Neural progenitor cell (in vitro differentiated cells): Measurements from ENCODE around the gene DNAJB12. TPM values are rescaled to one million over a fixed set of nuclear protein-coding genes. Genes with fewer than 3 reads are reported as not detected.
"Not testable (repeated sequence)": the region's sequence is repeated elsewhere in the genome, so short reads cannot be mapped to it uniquely, and the experiment has no call there.

ENCODE experiments used
- DNase-seq: peaks from one replicate; pipeline ENCODE4 v3.0.0-alpha.2; 2016; ENCODE audit warnings: low spot score
- H2AFZ ChIP-seq: fragments of 200-600 bp; sonication (generic); replicated peaks from 2 replicates; pipeline ENCODE4 v1.6.1; 2016; ENCODE audit warnings: antibody characterized with exemption
- H3F3A ChIP-seq: fragments of 200-600 bp; sonication (generic); 2 replicates; pipeline ENCODE4 v1.6.1; 2016; ENCODE audit warnings: antibody characterized with exemption, low read depth
- H3K27ac ChIP-seq: fragments of 200-600 bp; sonication (generic); 2 replicates; pipeline ENCODE4 v1.5.1; 2016; ENCODE audit warnings: mild to moderate bottlenecking
- H3K27me3 ChIP-seq: fragments of 200-600 bp; sonication (generic); 2 replicates; pipeline ENCODE4 v1.6.1; 2016; ENCODE audit warnings: mild to moderate bottlenecking, moderate library complexity
- H3K36me3 ChIP-seq: fragments of 200-600 bp; sonication (generic); 2 replicates; pipeline ENCODE4 v1.5.1; 2016
- H3K4me1 ChIP-seq: fragments of 200-600 bp; sonication (generic); 2 replicates; pipeline ENCODE4 v1.6.1; 2016; ENCODE audit warnings: mixed run types
- H3K4me2 ChIP-seq: fragments of 200-600 bp; sonication (generic); 2 replicates; pipeline ENCODE4 v1.6.1; 2016
- H3K4me3 ChIP-seq: fragments of 200-600 bp; sonication (generic); 2 replicates; pipeline ENCODE4 v1.5.1; 2016
- H3K79me2 ChIP-seq: fragments of 200-600 bp; sonication (generic); 2 replicates; pipeline ENCODE4 v1.6.1; 2016; ENCODE audit warnings: low read depth
- H3K9ac ChIP-seq: fragments of 200-600 bp; sonication (generic); 2 replicates; pipeline ENCODE4 v1.6.1; 2016
- H3K9me3 ChIP-seq: fragments of 200-600 bp; sonication (generic); 2 replicates; pipeline ENCODE4 v1.5.1; 2016; ENCODE audit warnings: low read depth
- H4K20me1 ChIP-seq: fragments of 200-600 bp; sonication (generic); 2 replicates; pipeline ENCODE4 v1.6.1; 2016; ENCODE audit warnings: low read depth
- H3K27ac Mint-ChIP-seq: 3 replicates; pipeline ENCODE4 v1.8.0; 2021; ENCODE audit warnings: mixed read lengths
- H3K27me3 Mint-ChIP-seq: 2 replicates; pipeline ENCODE4 v1.8.0; 2022; ENCODE audit warnings: low read depth, mild to moderate bottlenecking, inconsistent platforms, moderate library complexity, mixed read lengths; ENCODE audit not compliant: insufficient read depth
- H3K36me3 Mint-ChIP-seq: 3 replicates; pipeline ENCODE4 v1.8.0; 2021; ENCODE audit warnings: mixed read lengths
- H3K4me1 Mint-ChIP-seq: 3 replicates; pipeline ENCODE4 v1.8.0; 2021; ENCODE audit warnings: mixed read lengths
- H3K4me3 Mint-ChIP-seq: 3 replicates; pipeline ENCODE4 v1.8.0; 2021; ENCODE audit warnings: mild to moderate bottlenecking, moderate library complexity, mixed read lengths
- H3K9me3 Mint-ChIP-seq: 3 replicates; pipeline ENCODE4 v1.8.0; 2020; ENCODE audit warnings: mixed read lengths
- EZH2 ChIP-seq: fragments of 200-600 bp; sonication (generic); IDR thresholded peaks from 2 replicates; pipeline ENCODE4 v1.6.1; 2017; ENCODE audit warnings: antibody characterized with exemption, mild to moderate bottlenecking, moderate library complexity
- EZH2phosphoT487 ChIP-seq: fragments of 200-600 bp; sonication (generic); IDR thresholded peaks from 2 replicates; pipeline ENCODE4 v1.6.1; 2017; ENCODE audit warnings: antibody characterized with exemption
- total RNA-seq: library from RNA; depleted of rRNA; stranded (reverse); fragments of >200 nt; gene quantifications from 2 replicates; pipeline ENCODE4 v1.2.3, GENCODE V29; 2015; ENCODE audit warnings: low replicate concordance
- TF ChIP-seq, protein P1 (sequence below): fragments of 200-600 bp; sonication (generic); IDR thresholded peaks from 2 replicates; pipeline ENCODE4 v1.5.1; 2017; ENCODE audit warnings: antibody characterized with exemption, mild to moderate bottlenecking

DNAJB12 gene
- total RNA-seq, 1 donor from 2014 or later = 8.8 TPM

DNA sequence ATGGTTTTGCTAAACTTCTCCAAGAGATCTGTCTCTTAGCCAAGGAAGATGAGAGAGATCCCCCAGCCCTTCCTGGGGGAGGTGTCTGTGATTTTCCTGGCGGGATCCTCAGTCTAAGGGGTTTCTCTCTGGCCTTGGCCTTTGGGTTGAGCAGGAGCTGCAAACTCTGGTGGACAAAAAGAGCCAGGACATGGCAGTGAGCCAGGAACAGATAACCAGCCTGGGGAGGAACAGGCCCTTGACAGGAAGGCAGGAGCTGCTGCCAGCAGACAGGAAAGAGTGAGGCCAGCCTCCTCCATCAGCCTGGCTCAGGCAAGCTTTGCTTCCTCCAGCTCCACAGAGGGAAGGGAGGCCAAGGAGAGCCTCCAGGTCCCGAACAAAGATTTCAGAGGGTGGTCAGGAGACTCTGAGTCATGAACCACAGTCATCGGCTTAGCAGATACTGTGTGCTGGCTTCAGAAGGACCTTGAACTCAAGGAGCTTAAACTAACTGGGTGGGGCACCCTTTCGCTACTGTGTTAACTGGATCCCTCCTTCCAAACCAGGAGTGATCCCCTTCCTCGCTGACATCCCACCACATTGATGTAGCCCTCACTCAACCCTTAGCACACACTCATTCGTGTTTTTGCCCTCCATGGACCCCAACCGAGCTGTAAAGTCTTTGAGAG, 46.3 kb downstream of the DNAJB12 start:
- no peak for TF ChIP-seq EZH2
- TF ChIP-seq, protein P1, sequence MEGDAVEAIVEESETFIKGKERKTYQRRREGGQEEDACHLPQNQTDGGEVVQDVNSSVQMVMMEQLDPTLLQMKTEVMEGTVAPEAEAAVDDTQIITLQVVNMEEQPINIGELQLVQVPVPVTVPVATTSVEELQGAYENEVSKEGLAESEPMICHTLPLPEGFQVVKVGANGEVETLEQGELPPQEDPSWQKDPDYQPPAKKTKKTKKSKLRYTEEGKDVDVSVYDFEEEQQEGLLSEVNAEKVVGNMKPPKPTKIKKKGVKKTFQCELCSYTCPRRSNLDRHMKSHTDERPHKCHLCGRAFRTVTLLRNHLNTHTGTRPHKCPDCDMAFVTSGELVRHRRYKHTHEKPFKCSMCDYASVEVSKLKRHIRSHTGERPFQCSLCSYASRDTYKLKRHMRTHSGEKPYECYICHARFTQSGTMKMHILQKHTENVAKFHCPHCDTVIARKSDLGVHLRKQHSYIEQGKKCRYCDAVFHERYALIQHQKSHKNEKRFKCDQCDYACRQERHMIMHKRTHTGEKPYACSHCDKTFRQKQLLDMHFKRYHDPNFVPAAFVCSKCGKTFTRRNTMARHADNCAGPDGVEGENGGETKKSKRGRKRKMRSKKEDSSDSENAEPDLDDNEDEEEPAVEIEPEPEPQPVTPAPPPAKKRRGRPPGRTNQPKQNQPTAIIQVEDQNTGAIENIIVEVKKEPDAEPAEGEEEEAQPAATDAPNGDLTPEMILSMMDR = no peak
- TF ChIP-seq EZH2phosphoT487 = no peak
- Histone ChIP-seq H3F3A (no peaks in the 10 kb centered on the region), H3K4me1 (peaks cover 6% of the 10 kb centered on the region), H4K20me1 (no peaks in the 10 kb centered on the region), H3K27me3 (no peaks in the 10 kb centered on the region), H2AFZ (no peak overlapping the region), H3K4me3 (no peak overlapping the region), H3K9ac (no peak overlapping the region), H3K4me2 (no peak overlapping the region), H3K36me3 (no peaks in the 10 kb centered on the region), H3K27ac (no peak overlapping the region), H3K79me2 (no peaks in the 10 kb centered on the region), H3K9me3 (no peaks in the 10 kb centered on the region)
- no peaks in the 10 kb centered on the region for H3K36me3 Mint-ChIP-seq
- DNase-seq = no peak
- H3K27me3 Mint-ChIP-seq = peaks cover 7% of the 10 kb centered on the region
- H3K27ac Mint-ChIP-seq = no peak overlapping the region
- peaks cover 28% of the 10 kb centered on the region for H3K4me1 Mint-ChIP-seq
- H3K4me3 Mint-ChIP-seq = no peak overlapping the region
- H3K9me3 Mint-ChIP-seq = no peaks in the 10 kb centered on the region

DNA sequence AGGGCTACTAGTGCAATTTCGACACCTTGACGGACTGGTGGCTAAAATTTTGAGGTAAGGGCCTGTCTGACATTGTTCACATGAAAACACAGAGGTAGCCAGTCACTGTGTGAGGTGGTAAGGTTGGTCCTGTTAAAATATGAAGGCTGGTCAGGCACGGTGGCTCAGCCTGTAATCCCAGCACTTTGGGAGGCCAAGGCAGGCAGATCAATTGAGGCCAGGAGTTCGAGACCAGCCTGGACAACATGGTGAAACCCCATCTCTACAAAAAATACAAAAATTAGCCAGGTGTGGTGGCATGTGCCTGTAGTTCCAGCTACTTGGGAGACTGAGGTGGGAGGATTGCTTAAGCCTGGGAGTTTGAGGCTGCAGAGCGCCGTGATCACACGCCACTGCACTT, 47.0 kb downstream of the DNAJB12 start:
- H3K4me3 Mint-ChIP-seq, H3K27me3 ChIP-seq, DNase-seq, H3F3A ChIP-seq, H3K36me3 Mint-ChIP-seq, H3K4me2 ChIP-seq, H3K4me3 ChIP-seq, H3K36me3 ChIP-seq, H3K4me1 ChIP-seq, H3K27ac Mint-ChIP-seq, H3K9ac ChIP-seq, H3K27ac ChIP-seq, H3K9me3 ChIP-seq, H3K79me2 ChIP-seq, H2AFZ ChIP-seq, H4K20me1 ChIP-seq, H3K9me3 Mint-ChIP-seq: not testable (repeated sequence)
- H3K4me1 Mint-ChIP-seq = peaks cover 28% of the 10 kb centered on the region
- H3K27me3 Mint-ChIP-seq = peaks cover 10% of the 10 kb centered on the region

DNA sequence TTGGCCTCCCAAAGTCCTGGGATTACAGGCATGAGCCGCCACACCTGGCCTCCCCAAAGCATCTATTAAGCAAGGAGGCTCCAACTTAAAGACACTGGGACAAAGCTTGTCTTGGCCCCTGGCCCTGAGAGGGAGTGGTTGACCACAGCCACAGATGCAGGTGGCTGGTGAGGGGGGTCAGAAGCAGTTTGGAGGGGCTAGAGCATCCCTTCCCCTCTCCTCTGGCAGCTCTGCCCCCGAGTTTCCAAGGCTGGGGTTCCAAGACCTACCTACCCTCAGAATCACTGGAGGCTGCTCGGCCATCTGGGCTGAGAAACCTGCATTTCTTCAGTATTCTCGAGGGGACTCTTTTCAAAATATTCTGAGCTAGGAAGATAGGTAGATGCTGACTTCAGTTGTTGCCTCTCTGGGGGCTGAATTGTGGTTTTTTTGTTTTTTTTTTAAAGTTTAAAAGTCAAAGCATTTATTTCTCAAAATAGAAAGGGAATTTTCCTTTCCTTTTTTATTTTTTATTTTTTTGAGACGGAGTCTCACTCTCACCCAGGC, 48.4 kb downstream of the DNAJB12 start:
- Histone ChIP-seq H2AFZ (no peak overlapping the region), H3K79me2 (no peaks in the 10 kb centered on the region), H3F3A (no peaks in the 10 kb centered on the region), H3K9me3 (no peaks in the 10 kb centered on the region), H3K27ac (no peak overlapping the region), H3K9ac (no peak overlapping the region), H3K36me3 (no peaks in the 10 kb centered on the region), H3K4me2 (no peak overlapping the region), H3K27me3 (no peaks in the 10 kb centered on the region), H3K4me3 (no peak overlapping the region), H4K20me1 (no peaks in the 10 kb centered on the region), H3K4me1 (peaks cover 6% of the 10 kb centered on the region)
- peaks cover 8% of the 10 kb centered on the region for H3K27me3 Mint-ChIP-seq
- no peak for DNase-seq
- H3K36me3 Mint-ChIP-seq = peaks cover 2% of the 10 kb centered on the region
- H3K4me1 Mint-ChIP-seq = peaks cover 33% of the 10 kb centered on the region
- peak overlapping the region; percentile 83 for H3K27ac Mint-ChIP-seq
- H3K4me3 Mint-ChIP-seq = no peak overlapping the region
- TF ChIP-seq EZH2phosphoT487 = no peak
- TF ChIP-seq EZH2 = no peak
- TF ChIP-seq, protein P1 = no peak
- no peaks in the 10 kb centered on the region for H3K9me3 Mint-ChIP-seq

DNA sequence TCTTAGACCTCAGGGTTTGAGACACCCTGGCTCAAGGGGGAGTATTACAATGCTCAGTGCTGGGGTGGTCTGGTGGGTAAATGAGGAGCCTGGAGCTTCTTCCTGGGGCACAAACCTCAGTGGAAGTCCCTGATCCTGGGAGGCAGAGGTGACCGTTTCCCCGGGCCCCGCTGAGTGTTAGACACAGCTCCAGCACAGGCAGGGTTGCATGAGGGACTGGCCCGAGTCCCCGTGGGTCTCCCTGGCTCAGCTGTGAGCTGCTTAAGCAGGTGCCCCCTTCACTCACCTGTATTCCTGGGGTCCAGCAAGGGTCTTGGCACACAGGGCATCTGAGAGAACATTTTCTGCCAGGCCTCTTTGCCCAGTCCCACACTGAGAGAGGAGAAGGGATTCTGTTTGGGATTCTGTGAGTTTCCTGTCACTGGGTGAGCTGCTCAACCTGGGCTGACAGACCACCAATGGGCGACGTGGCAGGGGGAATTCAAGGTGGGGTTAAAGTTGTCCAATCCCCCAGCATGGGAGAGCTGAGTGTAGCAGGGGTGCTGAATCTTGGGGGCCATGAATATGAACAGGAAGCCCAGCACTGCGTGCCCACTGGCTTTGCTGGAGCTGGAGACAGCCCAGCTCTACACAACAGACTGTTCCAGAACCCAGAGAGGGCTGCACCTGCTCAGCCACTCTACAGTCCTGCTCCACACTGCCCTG, 51.1 kb downstream of the DNAJB12 start:
- no peak overlapping the region for H2AFZ ChIP-seq
- no peaks in the 10 kb centered on the region for H3K79me2 ChIP-seq
- H3K36me3 ChIP-seq = no peaks in the 10 kb centered on the region
- H3K4me2 ChIP-seq = no peak overlapping the region
- Mint-ChIP-seq H3K36me3 (peaks cover 2% of the 10 kb centered on the region), H3K4me1 (peaks cover 25% of the 10 kb centered on the region), H3K4me3 (peak overlapping the region; percentile 38), H3K27ac (peak overlapping the region; percentile 95), H3K9me3 (peaks cover 3% of the 10 kb centered on the region), H3K27me3 (peaks cover 14% of the 10 kb centered on the region)
- peaks cover 4% of the 10 kb centered on the region for H3K4me1 ChIP-seq
- no peak for DNase-seq
- no peaks in the 10 kb centered on the region for H3K27me3 ChIP-seq
- H4K20me1 ChIP-seq = no peaks in the 10 kb centered on the region
- no peak overlapping the region for H3K27ac ChIP-seq
- H3K9ac ChIP-seq = no peak overlapping the region
- peaks cover 3% of the 10 kb centered on the region for H3F3A ChIP-seq
- no peak overlapping the region for H3K4me3 ChIP-seq
- TF ChIP-seq EZH2phosphoT487 = no peak
- no peak for TF ChIP-seq EZH2
- TF ChIP-seq, protein P1 = no peak
- H3K9me3 ChIP-seq = no peaks in the 10 kb centered on the region
